HG03159 (cell line): ENCODE measurements around the gene RHBDL3.

Source experiments
- ATAC-seq: cut with Tn5 transposase; IDR thresholded peaks from one replicate; pipeline ENCODE4 v1.9.1; 2021; ENCODE audit warnings: mild to moderate bottlenecking, moderate library complexity; ENCODE audit not compliant: unreplicated experiment

Gene RHBDL3

GRCh38 chr17:32355649-32356377 lies 90.2 kb downstream of the RHBDL3 start:
- no peak for ATAC-seq

- ATAC-seq = no peak
Observed at GRCh38 chr17:32356378-32356743, 90.7 kb downstream of the RHBDL3 start.

GRCh38 chr17:32356750-32357149 lies 91.1 kb downstream of the RHBDL3 start:
- no peak for ATAC-seq

GRCh38 chr17:32357615-32358014 lies 92.0 kb downstream of the RHBDL3 start:
- ATAC-seq = no peak

GRCh38 chr17:32361270-32361669 lies 95.6 kb downstream of the RHBDL3 start:
- no peak for ATAC-seq

GRCh38 chr17:32370426-32370825 lies 104.8 kb downstream of the RHBDL3 start:
- ATAC-seq = no peak
